Mesothelial cell of epicardium (in vitro differentiated cells): ENCODE results near the gene HMOX2. TPM values are rescaled to one million over a fixed set of nuclear protein-coding genes. Genes with fewer than 3 reads are reported as not detected.

Experiments used
- DNase-seq, 2 experiments: peaks; one replicate each; pipeline ENCODE4 v3.0.0; 2021; ENCODE audit warnings: low spot score in 2 of 2; ENCODE audit not compliant: unreplicated experiment in 2 of 2
- H3K27ac Mint-ChIP-seq: 2 replicates; pipeline ENCODE4 v1.8.0; 2021; ENCODE audit warnings: mixed read lengths
- H3K27me3 Mint-ChIP-seq: 2 replicates; pipeline ENCODE4 v1.8.0; 2021; ENCODE audit warnings: low read depth, mixed read lengths
- H3K36me3 Mint-ChIP-seq: 2 replicates; pipeline ENCODE4 v1.8.0; 2021; ENCODE audit warnings: mixed read lengths
- H3K4me1 Mint-ChIP-seq: 2 replicates; pipeline ENCODE4 v1.8.0; 2021; ENCODE audit warnings: mixed read lengths
- H3K4me3 Mint-ChIP-seq: 2 replicates; pipeline ENCODE4 v1.8.0; 2021; ENCODE audit warnings: mild to moderate bottlenecking, moderate library complexity, mixed read lengths
- H3K9me3 Mint-ChIP-seq: 2 replicates; pipeline ENCODE4 v1.8.0; 2021; ENCODE audit warnings: mixed read lengths
- total RNA-seq: library from RNA; stranded (reverse); gene quantifications from 3 replicates; pipeline ENCODE4 v1.2.1, GENCODE V29; 2021
- TF ChIP-seq, protein P1 (sequence below): fragments of 200-600 bp; sonication (generic); IDR thresholded peaks from one replicate; pipeline ENCODE4 v1.5.0; 2021; ENCODE audit warnings: antibody characterized with exemption; ENCODE audit not compliant: unreplicated experiment

HMOX2 gene
- total RNA-seq = 26.3 to 30.9 TPM (median 27.5 TPM) in 3 replicates

DNA sequence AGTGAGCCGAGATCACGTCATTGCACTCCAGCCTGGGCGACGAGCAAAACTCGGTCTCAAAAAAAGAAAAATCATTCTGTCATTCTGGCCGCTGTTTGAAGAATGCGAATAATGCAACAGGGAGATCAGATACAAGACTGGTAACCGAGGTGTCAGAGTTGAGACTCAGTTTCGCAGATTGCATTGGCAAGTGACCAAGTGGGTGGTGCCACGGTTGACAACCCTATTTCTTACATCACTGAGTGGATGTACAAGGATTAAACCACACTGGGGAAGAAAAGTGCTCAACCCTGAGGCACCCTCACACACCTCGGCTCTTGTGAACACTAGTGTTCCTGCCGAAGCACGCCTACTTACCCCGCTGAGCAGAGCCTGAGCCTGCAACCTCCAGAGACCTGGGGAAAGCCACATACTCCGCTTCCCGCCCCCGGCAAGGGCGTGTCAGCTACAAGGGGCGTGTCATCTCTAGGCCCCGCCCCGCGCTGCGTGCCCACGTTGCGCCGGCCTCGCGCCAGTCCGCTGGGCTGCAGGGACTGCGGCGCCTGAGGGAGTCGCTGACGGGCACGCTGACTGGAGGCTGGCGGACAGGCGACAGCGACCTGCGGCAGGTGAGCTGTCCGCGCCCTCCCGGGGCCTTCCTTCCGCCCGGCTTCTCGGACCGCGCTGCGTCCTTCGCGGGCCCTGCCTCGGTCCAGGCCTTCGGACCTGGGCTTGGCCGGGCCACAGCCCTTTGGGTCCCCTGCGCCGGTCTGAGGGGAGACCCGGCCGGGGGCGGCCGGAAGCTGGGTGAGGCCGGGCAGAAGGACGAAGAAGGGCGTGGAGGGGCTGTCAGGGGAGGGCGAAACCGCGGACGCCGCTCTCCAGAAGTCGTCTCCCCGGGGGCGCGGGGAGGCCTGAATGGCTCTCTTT, at the start of gene HMOX2:
Gene HMOX2, plus strand, starts transcription at position 519 of the 909 bp plus-strand sequence. CDS start 29,127 bp downstream, outside the sequence.
- Mint-ChIP-seq H3K9me3 (peaks cover 2% of the 10 kb centered on the region), H3K4me3 (peak within 1 kb of the TSS; percentile 74), H3K27ac (peak within 1 kb of the TSS; percentile 97), H3K27me3 (no peaks in the 10 kb centered on the region), H3K4me1 (peaks cover 21% of the 10 kb centered on the region), H3K36me3 (peaks cover 5% of the 10 kb centered on the region)
- TF ChIP-seq, protein P1, sequence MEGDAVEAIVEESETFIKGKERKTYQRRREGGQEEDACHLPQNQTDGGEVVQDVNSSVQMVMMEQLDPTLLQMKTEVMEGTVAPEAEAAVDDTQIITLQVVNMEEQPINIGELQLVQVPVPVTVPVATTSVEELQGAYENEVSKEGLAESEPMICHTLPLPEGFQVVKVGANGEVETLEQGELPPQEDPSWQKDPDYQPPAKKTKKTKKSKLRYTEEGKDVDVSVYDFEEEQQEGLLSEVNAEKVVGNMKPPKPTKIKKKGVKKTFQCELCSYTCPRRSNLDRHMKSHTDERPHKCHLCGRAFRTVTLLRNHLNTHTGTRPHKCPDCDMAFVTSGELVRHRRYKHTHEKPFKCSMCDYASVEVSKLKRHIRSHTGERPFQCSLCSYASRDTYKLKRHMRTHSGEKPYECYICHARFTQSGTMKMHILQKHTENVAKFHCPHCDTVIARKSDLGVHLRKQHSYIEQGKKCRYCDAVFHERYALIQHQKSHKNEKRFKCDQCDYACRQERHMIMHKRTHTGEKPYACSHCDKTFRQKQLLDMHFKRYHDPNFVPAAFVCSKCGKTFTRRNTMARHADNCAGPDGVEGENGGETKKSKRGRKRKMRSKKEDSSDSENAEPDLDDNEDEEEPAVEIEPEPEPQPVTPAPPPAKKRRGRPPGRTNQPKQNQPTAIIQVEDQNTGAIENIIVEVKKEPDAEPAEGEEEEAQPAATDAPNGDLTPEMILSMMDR = no peak
- DNase-seq = peak; percentile 81 to 91

DNA sequence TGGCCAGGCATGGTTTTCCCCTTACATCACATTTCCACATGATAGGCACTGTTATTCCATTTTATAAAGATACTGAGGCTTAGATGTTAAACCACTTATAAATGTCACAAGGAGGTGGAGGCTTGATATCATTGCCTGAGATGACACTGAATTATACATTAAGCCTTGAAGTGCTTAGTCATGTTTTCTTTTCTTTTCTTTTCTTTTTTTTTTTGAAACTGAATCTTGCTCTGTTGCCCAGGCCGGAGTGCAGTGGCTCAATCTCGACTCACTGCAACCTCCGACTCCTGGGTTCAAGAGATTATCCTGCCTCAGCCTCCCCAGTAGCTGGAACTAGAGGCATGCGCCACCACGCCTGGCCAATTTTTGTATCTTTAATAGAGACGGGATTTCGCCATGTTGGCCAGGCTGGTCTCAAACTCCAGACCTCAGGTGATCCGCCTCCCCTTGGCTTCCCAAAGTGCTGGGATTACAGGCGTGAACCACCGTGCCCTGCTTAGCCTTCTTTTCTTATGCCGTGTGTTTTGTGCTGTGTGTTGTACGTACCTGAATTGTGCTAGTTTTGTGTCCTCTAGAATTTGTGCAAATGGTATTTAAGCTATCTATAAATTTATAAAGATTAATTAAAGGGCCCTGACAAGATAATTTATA, 49.4 kb upstream of the HMOX2 start:
- H3K36me3 Mint-ChIP-seq = peaks cover 14% of the 10 kb centered on the region
- peak overlapping the region; percentile 98 for H3K4me3 Mint-ChIP-seq
- no peaks in the 10 kb centered on the region for H3K27me3 Mint-ChIP-seq

GRCh38 chr16:4428500-4428899, 47.7 kb upstream of the HMOX2 start:
- no peak overlapping the region for H3K27ac Mint-ChIP-seq
- peaks cover 23% of the 10 kb centered on the region for H3K4me1 Mint-ChIP-seq
- no peak overlapping the region for H3K4me3 Mint-ChIP-seq
- TF ChIP-seq, protein P1 = no peak
- no peaks in the 10 kb centered on the region for H3K9me3 Mint-ChIP-seq
- H3K36me3 Mint-ChIP-seq = peaks cover 19% of the 10 kb centered on the region
- DNase-seq = no peak
- no peaks in the 10 kb centered on the region for H3K27me3 Mint-ChIP-seq

More for the DNA sequence above, 49.4 kb upstream of the HMOX2 start:
- TF ChIP-seq, protein P1 = no peak
- DNase-seq = no peak
- Mint-ChIP-seq H3K9me3 (no peaks in the 10 kb centered on the region), H3K4me1 (peaks cover 23% of the 10 kb centered on the region), H3K27ac (peak overlapping the region; percentile 95)

DNA sequence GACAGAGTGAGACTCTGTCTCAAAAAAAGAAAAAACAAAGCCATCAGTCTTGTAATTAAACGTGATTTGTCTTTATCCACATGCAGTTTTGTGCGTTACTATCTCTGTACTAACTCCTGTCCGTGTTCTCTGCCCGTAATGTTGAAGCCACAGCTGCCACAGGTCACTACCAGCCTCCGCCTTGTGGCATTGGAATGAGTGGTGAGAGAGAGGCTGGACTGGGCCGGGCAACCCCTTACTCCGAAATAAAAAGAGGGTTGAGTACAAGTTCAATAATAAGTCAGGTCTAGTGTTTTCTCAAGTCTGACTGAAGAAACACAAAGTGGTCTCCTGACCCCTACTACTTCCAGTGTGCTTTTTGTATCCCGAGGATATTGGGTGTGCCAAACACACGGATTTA, 45.2 kb upstream of the HMOX2 start:
- TF ChIP-seq, protein P1 = no peak
- no peaks in the 10 kb centered on the region for H3K9me3 Mint-ChIP-seq
- H3K27ac Mint-ChIP-seq = no peak overlapping the region
- H3K4me3 Mint-ChIP-seq = no peak overlapping the region
- H3K27me3 Mint-ChIP-seq = no peaks in the 10 kb centered on the region
- peaks cover 21% of the 10 kb centered on the region for H3K36me3 Mint-ChIP-seq
- H3K4me1 Mint-ChIP-seq = peaks cover 17% of the 10 kb centered on the region
- DNase-seq = no peak

DNA sequence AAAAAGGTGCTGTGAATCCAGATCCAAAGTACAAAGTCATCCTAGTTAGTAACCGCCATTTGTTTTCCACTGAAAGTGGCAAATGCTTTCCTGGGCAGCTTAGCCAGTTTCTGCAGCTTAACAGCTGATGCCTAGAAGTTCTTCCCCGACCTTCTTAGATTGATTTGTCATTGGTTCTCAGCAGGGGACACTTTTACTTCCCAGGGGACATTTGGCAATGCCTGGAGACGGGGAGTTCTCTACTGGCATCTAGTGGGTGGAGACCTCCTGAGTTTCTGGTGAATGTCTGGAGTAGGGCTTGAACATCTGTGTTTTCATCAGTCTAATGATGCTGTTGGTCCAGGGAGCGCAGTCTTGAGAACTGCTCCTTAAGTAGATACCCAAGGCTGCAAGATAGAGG, 43.0 kb upstream of the HMOX2 start:
- peaks cover 3% of the 10 kb centered on the region for H3K4me1 Mint-ChIP-seq
- no peak overlapping the region for H3K27ac Mint-ChIP-seq
- no peak overlapping the region for H3K4me3 Mint-ChIP-seq
- peaks cover 28% of the 10 kb centered on the region for H3K36me3 Mint-ChIP-seq
- H3K9me3 Mint-ChIP-seq = no peaks in the 10 kb centered on the region
- H3K27me3 Mint-ChIP-seq = no peaks in the 10 kb centered on the region
- DNase-seq = no peak
- TF ChIP-seq, protein P1 = no peak
